ENCODE data around the gene RNASEH2A. TPM values are rescaled to one million over a fixed set of nuclear protein-coding genes. Genes with fewer than 3 reads are reported as not detected.
A peak's percentile ranks its signal among the peaks of the same experiment; 100 is the strongest.

RNASEH2A gene
- total and polyA plus RNA-seq, 2 of the 13 experiments (the other 11 are each of a cell fraction or from before 2014, with no cell fraction given) = 25.1 to 35.8 TPM

GRCh38 chr19:12757544-12758274 lies 48.7 kb upstream of the RNASEH2A start (continued):
- TF ChIP-seq ATF2 (CRISPR knock-in tag; IDR thresholded peaks at IDR 0.05) (no peak), RBM22 (optimal IDR thresholded peaks at IDR 0.05; ENCODE audit: low read length) (no peak), ZBTB2 (CRISPR knock-in tag; IDR thresholded peaks at IDR 0.05; ENCODE audit: low read depth) (no peak), ZBTB40 (IDR thresholded peaks at IDR 0.05) (no peak), ZBTB40 (CRISPR knock-in tag; IDR thresholded peaks at IDR 0.05) (no peak), E2F5 (CRISPR knock-in tag; conservative IDR thresholded peaks at IDR 0.05) (no peak), MXD3 (CRISPR knock-in tag; IDR thresholded peaks at IDR 0.05) (0 out of 2 replicates have a peak, but pooled peaks have one; percentile 26), IKZF4 (CRISPR knock-in tag; IDR thresholded peaks at IDR 0.05; ENCODE audit: borderline replicate concordance, low read depth, not compliant biosample characterization) (no peak), ZNF766 (CRISPR knock-in tag; IDR thresholded peaks at IDR 0.05; ENCODE audit: borderline replicate concordance) (no peak), STAG1 (CRISPR knock-in tag; IDR thresholded peaks at IDR 0.05) (peak; percentile 67), ZNF234 (CRISPR knock-in tag; conservative IDR thresholded peaks at IDR 0.05) (no peak), ZNF496 (CRISPR knock-in tag; IDR thresholded peaks at IDR 0.05; ENCODE audit: insufficient replicate concordance) (no peak), SMAD3 (CRISPR knock-in tag; IDR thresholded peaks at IDR 0.05) (no peak), ZFYVE20 (CRISPR knock-in tag; IDR thresholded peaks at IDR 0.05; ENCODE audit: borderline replicate concordance, low read depth) (no peak), ZNF101 (CRISPR knock-in tag; IDR thresholded peaks at IDR 0.05; ENCODE audit: borderline replicate concordance, low read depth) (no peak), RFXANK (CRISPR knock-in tag; IDR thresholded peaks at IDR 0.05) (no peak)
